Tibial nerve (tissue), 4 donors: ENCODE results near the gene NT5C2. TPM values are rescaled to one million over a fixed set of nuclear protein-coding genes. Genes with fewer than 3 reads are reported as not detected.
A peak's percentile ranks its signal among the peaks of the same experiment; 100 is the strongest.
"Not testable (repeated sequence)": the region's sequence is repeated elsewhere in the genome, so short reads cannot be mapped to it uniquely, and the experiment has no call there.

Experiments used
- DNase-seq, 2 donors: peaks; one replicate each; pipeline ENCODE4 v3.0.0-alpha.2; 2019; ENCODE audit warnings: low spot score in 2 of 2
- H3K27ac ChIP-seq, 4 donors: fragments of 200-600 bp; sonication (generic) in 3 of 4; one replicate each; pipeline ENCODE4 v1.5.1; 2017 to 2019; ENCODE audit warnings: mild to moderate bottlenecking in 1 of 4
- H3K27me3 ChIP-seq, 2 donors: fragments of 200-600 bp; sonication (generic) in 1 of 2; one replicate each; pipeline versions ENCODE4 v1.5.1 to v1.6.0; 2017 to 2019
- H3K36me3 ChIP-seq, 3 donors: fragments of 200-600 bp; sonication (generic); one replicate each; pipeline ENCODE4 v1.5.1; 2018 to 2019
- H3K4me1 ChIP-seq, 4 donors: fragments of 200-600 bp; sonication (generic) in 3 of 4; one replicate each; pipeline ENCODE4 v1.5.1; 2017 to 2019
- H3K4me3 ChIP-seq, 4 donors: fragments of 200-600 bp; sonication (generic) in 3 of 4; one replicate each; pipeline ENCODE4 v1.5.1; 2017 to 2019; ENCODE audit warnings: mild to moderate bottlenecking in 1 of 4, moderate library complexity in 1 of 4
- H3K9me3 ChIP-seq, 4 donors: fragments of 200-600 bp; sonication (generic) in 3 of 4; one replicate each; pipeline ENCODE4 v1.5.1; 2017 to 2019
- EP300 ChIP-seq, 2 donors: sonication (generic); formaldehyde crosslinking; IDR thresholded peaks; one replicate each; pipeline ENCODE4 v1.6.1; 2017; ENCODE audit warnings: antibody characterized with exemption in 2 of 2, mild to moderate bottlenecking in 1 of 2
- POLR2A ChIP-seq, 2 donors: fragments of 450-650 bp; IDR thresholded peaks; one replicate each; pipeline ENCODE4 v1.6.1; 2017; ENCODE audit warnings: antibody characterized with exemption in 2 of 2, mild to moderate bottlenecking in 2 of 2, moderate library complexity in 2 of 2
- WGBS, 2 donors: methylation state at CpG; one replicate each; pipeline ENCODE4 v1.1.5; 2018; 5-methylcytosine and 5-hydroxymethylcytosine counted together
- total RNA-seq, 4 donors: library from RNA; depleted of rRNA; stranded (reverse); fragments of >200 nt; gene quantifications; one replicate each; pipeline ENCODE4 v1.1.0, GENCODE V29; 2016
- TF ChIP-seq, protein P1 (sequence below), 5 experiments: fragments of 200-600 bp in 3 of 5; fragments of 450-650 bp in 2 of 5; sonication (generic) in 3 of 5; IDR thresholded peaks; one replicate each; pipeline ENCODE4 v1.5.1; 2016 to 2019; ENCODE audit warnings: antibody characterized with exemption in 5 of 5, mild to moderate bottlenecking in 3 of 5, moderate library complexity in 2 of 5

NT5C2 gene
- total RNA-seq, 4 donors from 2014 or later = 52.2 to 82.8 (median 72.4) TPM

DNA sequence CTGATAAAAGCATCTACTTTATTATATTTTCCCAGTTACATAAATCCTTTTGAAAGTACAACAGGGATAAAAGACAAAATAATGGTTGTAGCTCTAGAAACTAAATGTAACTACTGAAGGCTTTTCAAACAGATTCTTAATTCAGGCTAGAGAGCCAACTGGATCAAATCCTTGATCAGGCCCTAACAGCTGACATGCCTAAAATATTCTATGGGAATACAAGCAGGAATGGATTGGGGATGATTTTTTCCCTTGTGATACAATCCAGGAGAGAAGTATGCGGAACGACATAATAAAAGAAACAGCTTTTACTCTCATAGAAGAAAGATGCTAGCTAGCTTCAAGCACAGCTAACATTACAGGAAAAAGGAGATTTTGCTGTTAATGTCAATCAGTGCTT is 49.0 kb downstream of the NT5C2 start:
- Histone ChIP-seq H3K36me3 (peaks cover 0 to 10% (median 0%) of the 10 kb centered on the region in 3 donors), H3K9me3 (no peaks in the 10 kb centered on the region), H3K27me3 (no peaks in the 10 kb centered on the region), H3K27ac (no peak overlapping the region), H3K4me1 (peaks cover 0 to 47% (median 13%) of the 10 kb centered on the region in 4 donors), H3K4me3 (no peak overlapping the region)
- 65 to 70% methylated on average over 2 of the region's 2 CpGs for WGBS, 2 donors
- DNase-seq = no peak
- TF ChIP-seq POLR2A (IDR thresholded peaks at IDR 0.05) (no peak), EP300 (IDR thresholded peaks at IDR 0.05) (no peak)
- TF ChIP-seq, protein P1, sequence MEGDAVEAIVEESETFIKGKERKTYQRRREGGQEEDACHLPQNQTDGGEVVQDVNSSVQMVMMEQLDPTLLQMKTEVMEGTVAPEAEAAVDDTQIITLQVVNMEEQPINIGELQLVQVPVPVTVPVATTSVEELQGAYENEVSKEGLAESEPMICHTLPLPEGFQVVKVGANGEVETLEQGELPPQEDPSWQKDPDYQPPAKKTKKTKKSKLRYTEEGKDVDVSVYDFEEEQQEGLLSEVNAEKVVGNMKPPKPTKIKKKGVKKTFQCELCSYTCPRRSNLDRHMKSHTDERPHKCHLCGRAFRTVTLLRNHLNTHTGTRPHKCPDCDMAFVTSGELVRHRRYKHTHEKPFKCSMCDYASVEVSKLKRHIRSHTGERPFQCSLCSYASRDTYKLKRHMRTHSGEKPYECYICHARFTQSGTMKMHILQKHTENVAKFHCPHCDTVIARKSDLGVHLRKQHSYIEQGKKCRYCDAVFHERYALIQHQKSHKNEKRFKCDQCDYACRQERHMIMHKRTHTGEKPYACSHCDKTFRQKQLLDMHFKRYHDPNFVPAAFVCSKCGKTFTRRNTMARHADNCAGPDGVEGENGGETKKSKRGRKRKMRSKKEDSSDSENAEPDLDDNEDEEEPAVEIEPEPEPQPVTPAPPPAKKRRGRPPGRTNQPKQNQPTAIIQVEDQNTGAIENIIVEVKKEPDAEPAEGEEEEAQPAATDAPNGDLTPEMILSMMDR (IDR thresholded peaks at IDR 0.05) = no peak

- H3K4me3 ChIP-seq, H3K9me3 ChIP-seq, H3K27ac ChIP-seq, DNase-seq, H3K27me3 ChIP-seq: not testable (repeated sequence)
- Histone ChIP-seq H3K4me1 (peaks cover 0 to 47% (median 13%) of the 10 kb centered on the region in 4 donors), H3K36me3 (peaks cover 0 to 11% (median 0%) of the 10 kb centered on the region in 3 donors)
- 79 to 89% methylated on average over 3 of the region's 3 CpGs for WGBS, 2 donors
Measured at GRCh38 chr10:103143641-103144040, 49.4 kb downstream of the NT5C2 start.

GRCh38 chr10:103141950-103142349 is 51.1 kb downstream of the NT5C2 start:
- DNase-seq = no peak
- no peak overlapping the region for H3K4me3 ChIP-seq
- H3K9me3 ChIP-seq = no peaks in the 10 kb centered on the region
- TF ChIP-seq POLR2A (IDR thresholded peaks at IDR 0.05) (no peak), EP300 (IDR thresholded peaks at IDR 0.05) (no peak)
- TF ChIP-seq, protein P1 (IDR thresholded peaks at IDR 0.05) = no peak
- H3K36me3 ChIP-seq = peaks cover 0 to 25% (median 0%) of the 10 kb centered on the region in 3 donors
- WGBS, 2 donors = 16 to 20% methylated on average over 2 of the region's 2 CpGs
- H3K4me1 ChIP-seq = peaks cover 0 to 47% (median 13%) of the 10 kb centered on the region in 4 donors
- H3K27ac ChIP-seq = peak overlapping the region in 1 of 4 donors; percentile 6
- no peaks in the 10 kb centered on the region for H3K27me3 ChIP-seq

- WGBS, 2 donors = 56 to 76% methylated on average over 1 of the region's 1 CpG
- TF ChIP-seq EP300 (IDR thresholded peaks at IDR 0.05) (no peak), POLR2A (IDR thresholded peaks at IDR 0.05) (no peak)
- TF ChIP-seq, protein P1 (IDR thresholded peaks at IDR 0.05) = no peak
- H3K27ac ChIP-seq = no peak overlapping the region
- peaks cover 0 to 33% (median 11%) of the 10 kb centered on the region in 4 donors for H3K4me1 ChIP-seq
- H3K4me3 ChIP-seq = no peak overlapping the region
- no peaks in the 10 kb centered on the region for H3K9me3 ChIP-seq
- no peaks in the 10 kb centered on the region for H3K27me3 ChIP-seq
- H3K36me3 ChIP-seq = peaks cover 0 to 40% (median 0%) of the 10 kb centered on the region in 3 donors
- DNase-seq = no peak
Measured at GRCh38 chr10:103140469-103140868, 52.6 kb downstream of the NT5C2 start.

- 95 to 100% methylated on average over 3 of the region's 3 CpGs for WGBS, 2 donors
- DNase-seq = no peak
- TF ChIP-seq EP300 (IDR thresholded peaks at IDR 0.05) (no peak), POLR2A (IDR thresholded peaks at IDR 0.05) (no peak)
- TF ChIP-seq, protein P1 (IDR thresholded peaks at IDR 0.05) = no peak
Measured at GRCh38 chr10:103139803-103140202, 53.3 kb downstream of the NT5C2 start.

GRCh38 chr10:103135168-103135567 is 57.9 kb downstream of the NT5C2 start:
- H3K36me3 ChIP-seq = peaks cover 0 to 62% (median 0%) of the 10 kb centered on the region in 3 donors
- not testable (repeated sequence) for H3K4me1 ChIP-seq, H3K27ac ChIP-seq, H3K4me3 ChIP-seq, H3K9me3 ChIP-seq, DNase-seq, H3K27me3 ChIP-seq
- 87 to 98% methylated on average over 3 of the region's 3 CpGs for WGBS, 2 donors

More at GRCh38 chr10:103139803-103140202, 53.3 kb downstream of the NT5C2 start:
- Histone ChIP-seq H3K9me3 (no peaks in the 10 kb centered on the region), H3K4me3 (no peak overlapping the region), H3K4me1 (peaks cover 0 to 27% (median 8%) of the 10 kb centered on the region in 4 donors), H3K36me3 (peaks cover 0 to 47% (median 0%) of the 10 kb centered on the region in 3 donors), H3K27me3 (no peaks in the 10 kb centered on the region), H3K27ac (no peak overlapping the region)
